Testis (tissue), 3 donors: ENCODE results near the gene RS1. TPM values are rescaled to one million over a fixed set of nuclear protein-coding genes. Genes with fewer than 3 reads are reported as not detected.

Experiments used
- polyA plus RNA-seq: library from polyadenylated mRNA; stranded (reverse); fragments of 350-450 nt; fragmentation: Illumina TruSeq; extraction: RNeasy Lipid Tissue Mini Kit (QIAGEN cat#74804); gene quantifications from one replicate; pipeline ENCODE4 v1.2.3, GENCODE V29; 2014; ENCODE audit warnings: low read depth, low replicate concordance; ENCODE audit not compliant: insufficient read depth
- total RNA-seq, 2 donors: library from RNA; depleted of rRNA; stranded (reverse); fragments of >200 nt; gene quantifications; one replicate each; pipeline ENCODE4 v1.2.3, GENCODE V29; 2016

The RS1 gene
- total and polyA plus RNA-seq, 3 donors from 2014 or later: not detected

Other genes with a start within 250 kb of the RS1 start
- gene CDKL5, start 246.5 kb downstream of the RS1 start, total RNA-seq: 10 to 100 TPM; 21.1 to 24.7 TPM
- gene CDKL5, start 246.5 kb downstream of the RS1 start, polyA plus RNA-seq: 20.1 TPM
- 10 to 100 TPM; 11.6 to 24.6 TPM for gene PPEF1, start 35.5 kb upstream of the RS1 start, total RNA-seq
- 29.3 TPM for gene PPEF1, start 35.5 kb upstream of the RS1 start, polyA plus RNA-seq